DOHH2 (cell line): Measurements from ENCODE around the gene ZNF607.

Experiments
- CTCF ChIP-seq: fragments of 200-600 bp; sonication (generic); IDR thresholded peaks from one replicate; pipeline ENCODE4 v1.5.1; 2014; ENCODE audit warnings: antibody characterized with exemption, mild to moderate bottlenecking, low read depth, low read length; ENCODE audit not compliant: poor library complexity, severe bottlenecking
- EZH2phosphoT487 ChIP-seq: fragments of 200-600 bp; sonication (generic); IDR thresholded peaks from 2 replicates; pipeline ENCODE4 v1.6.1; 2017; ENCODE audit warnings: borderline replicate concordance, mild to moderate bottlenecking, antibody characterized with exemption, low read length, moderate library complexity, mixed read lengths

GRCh38 chr19:37692956-37693620 is 26.5 kb downstream of the ZNF607 start:
- TF ChIP-seq CTCF (no peak), EZH2phosphoT487 (no peak)
